ENCODE results near the gene SEMA4A.

Gene SEMA4A

GRCh38 chr1:156146769-156147405, 6.5 kb upstream of the SEMA4A start:
- Histone ChIP-seq H4K20me1 (ENCODE audit: control insufficient read depth, insufficient read depth, low read depth, low read length) (no peaks in the 10 kb centered on the region), H3K4me3 (ENCODE audit: low read length) (peak overlapping the region; percentile 54), H3K79me2 (ENCODE audit: control insufficient read depth, low read length) (peaks cover 12% of the 10 kb centered on the region), H3K9me3 (ENCODE audit: control insufficient read depth, insufficient read depth, low read length) (no peaks in the 10 kb centered on the region), H3K9me2 (replicated peaks; ENCODE audit: control insufficient read depth, low read length) (no peaks in the 10 kb centered on the region), H3F3A (ENCODE audit: control insufficient read depth, insufficient read depth) (peaks cover 10% of the 10 kb centered on the region), H3K4me2 (ENCODE audit: low read length) (peak overlapping the region; percentile 63), H3K27me3 (ENCODE audit: control insufficient read depth, low read length) (no peaks in the 10 kb centered on the region), H3K4me1 (ENCODE audit: control insufficient read depth, low read length) (peaks cover 62% of the 10 kb centered on the region), H3K36me3 (ENCODE audit: control insufficient read depth, low read length) (no peaks in the 10 kb centered on the region), H3K27ac (ENCODE audit: low read depth, low read length) (peak overlapping the region; percentile 17; the same call in 1 of the 2 replicates)
- no peak for TF ChIP-seq EZH2phosphoT487 (IDR thresholded peaks at IDR 0.05; ENCODE audit: borderline replicate concordance, low read length)
- no peak for TF ChIP-seq CTCF (IDR thresholded peaks at IDR 0.05; ENCODE audit: low read depth, low read length, poor library complexity, severe bottlenecking)

DNA sequence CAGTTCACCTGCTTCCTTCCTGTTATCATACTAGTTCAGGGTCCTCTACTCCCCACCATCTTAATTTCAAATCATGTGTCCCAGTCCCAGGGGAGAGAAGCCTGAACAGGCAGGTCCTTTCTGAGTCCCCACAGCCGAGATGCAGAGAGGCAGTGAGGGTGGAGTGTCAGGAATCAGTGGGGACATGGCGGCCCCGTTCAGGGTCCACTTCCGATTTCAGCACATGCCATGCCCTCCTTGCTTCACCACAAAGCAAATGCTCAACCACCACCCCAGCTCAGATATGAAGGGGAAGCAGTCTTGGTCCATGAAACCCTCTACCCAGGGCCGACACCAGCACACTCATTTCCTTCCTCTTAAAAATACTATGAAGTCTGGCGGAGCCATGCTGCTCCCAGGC, 5.2 kb upstream of the SEMA4A start:
- Histone ChIP-seq H3K4me1 (ENCODE audit: control insufficient read depth, low read length) (peaks cover 76% of the 10 kb centered on the region), H3K36me3 (ENCODE audit: control insufficient read depth, low read length) (no peaks in the 10 kb centered on the region), H3K4me2 (ENCODE audit: low read length) (peak overlapping the region; percentile 99), H3K27ac (ENCODE audit: low read depth, low read length) (peak overlapping the region; percentile 96), H3K79me2 (ENCODE audit: control insufficient read depth, low read length) (peaks cover 23% of the 10 kb centered on the region), H3K9me3 (ENCODE audit: control insufficient read depth, insufficient read depth, low read length) (no peaks in the 10 kb centered on the region), H3K4me3 (ENCODE audit: low read length) (peak overlapping the region; percentile 54), H4K20me1 (ENCODE audit: control insufficient read depth, insufficient read depth, low read depth, low read length) (no peaks in the 10 kb centered on the region), H3K9me2 (replicated peaks; ENCODE audit: control insufficient read depth, low read length) (no peaks in the 10 kb centered on the region), H3K27me3 (ENCODE audit: control insufficient read depth, low read length) (no peaks in the 10 kb centered on the region), H3F3A (ENCODE audit: control insufficient read depth, insufficient read depth) (peaks cover 10% of the 10 kb centered on the region)
- TF ChIP-seq CTCF (IDR thresholded peaks at IDR 0.05; ENCODE audit: low read depth, low read length, poor library complexity, severe bottlenecking) = no peak
- no peak for TF ChIP-seq EZH2phosphoT487 (IDR thresholded peaks at IDR 0.05; ENCODE audit: borderline replicate concordance, low read length)

DNA sequence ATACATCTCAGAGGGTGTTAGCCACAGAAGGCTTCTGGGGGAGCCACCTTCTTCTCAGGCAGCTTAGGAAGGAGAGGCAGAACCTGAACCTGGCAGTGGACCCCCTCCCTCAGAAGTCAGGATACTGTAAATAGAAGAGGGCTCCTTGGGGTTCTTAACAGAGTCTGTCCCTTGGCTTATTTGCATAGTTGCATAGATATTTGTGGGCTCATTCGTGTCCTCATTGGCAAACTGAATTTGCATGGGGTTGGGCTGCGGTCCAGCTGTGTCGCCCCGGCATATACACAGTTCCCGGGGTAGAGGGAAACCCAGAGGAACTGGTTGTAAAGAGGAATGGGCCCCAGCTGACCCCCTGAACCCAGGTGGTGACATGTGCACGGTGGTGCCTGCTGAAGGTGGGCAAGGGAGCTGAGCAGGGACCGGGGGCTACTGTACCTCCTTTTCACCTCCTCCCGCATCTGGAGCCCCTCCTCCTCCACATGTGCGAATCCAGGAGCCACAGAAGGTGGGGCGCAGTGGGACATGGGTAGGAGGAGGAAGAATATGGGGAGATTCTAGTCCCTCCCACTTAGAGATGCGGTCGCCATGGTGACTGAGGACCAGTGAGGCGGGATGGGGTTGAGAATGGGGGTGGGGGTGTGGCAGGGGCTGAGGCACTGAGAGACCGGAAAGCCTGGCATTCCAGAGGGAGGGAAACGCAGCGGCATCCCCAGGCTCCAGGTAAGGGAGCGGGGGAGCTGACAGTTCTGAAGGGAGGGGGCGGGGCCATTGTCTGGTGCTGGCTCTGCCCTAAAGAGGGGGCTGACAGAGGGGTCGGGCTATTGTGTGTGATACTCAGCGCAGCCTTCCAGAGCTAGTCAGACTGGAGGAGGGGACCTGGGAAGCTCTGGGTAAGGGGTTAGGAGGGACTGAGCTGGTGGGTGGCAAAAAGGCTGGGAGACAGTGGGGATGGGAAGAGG, 3.7 kb upstream of the SEMA4A start:
- no peaks in the 10 kb centered on the region for H3K27me3 ChIP-seq (ENCODE audit: control insufficient read depth, low read length)
- peak overlapping the region; percentile 96 for H3K27ac ChIP-seq (ENCODE audit: low read depth, low read length)
- no peaks in the 10 kb centered on the region; the same call in 1 of the 2 replicates for H3K36me3 ChIP-seq (ENCODE audit: control insufficient read depth, low read length)
- TF ChIP-seq CTCF (IDR thresholded peaks at IDR 0.05; ENCODE audit: low read depth, low read length, poor library complexity, severe bottlenecking) (no peak), EZH2phosphoT487 (IDR thresholded peaks at IDR 0.05; ENCODE audit: borderline replicate concordance, low read length) (no peak)
- no peaks in the 10 kb centered on the region for H3K9me2 ChIP-seq (replicated peaks; ENCODE audit: control insufficient read depth, low read length)
- peak overlapping the region; percentile 76 for H3K4me3 ChIP-seq (ENCODE audit: low read length)
- no peaks in the 10 kb centered on the region for H3K9me3 ChIP-seq (ENCODE audit: control insufficient read depth, insufficient read depth, low read length)
- peak overlapping the region; percentile 99 for H3K4me2 ChIP-seq (ENCODE audit: low read length)
- H3K79me2 ChIP-seq (ENCODE audit: control insufficient read depth, low read length) = peaks cover 31% of the 10 kb centered on the region
- H4K20me1 ChIP-seq (ENCODE audit: control insufficient read depth, insufficient read depth, low read depth, low read length) = no peaks in the 10 kb centered on the region
- H3F3A ChIP-seq (ENCODE audit: control insufficient read depth, insufficient read depth) = peaks cover 10% of the 10 kb centered on the region
- peaks cover 90% of the 10 kb centered on the region for H3K4me1 ChIP-seq (ENCODE audit: control insufficient read depth, low read length)

Data from DOHH2 (cell line).